ENCODE measurements around the gene GFI1B. TPM values are rescaled to one million over a fixed set of nuclear protein-coding genes. Genes with fewer than 3 reads are reported as not detected.

Gene GFI1B
- total RNA-seq, 4 donors from 2014 or later: 0.13 to 0.38 TPM; not detected in 2

DNA sequence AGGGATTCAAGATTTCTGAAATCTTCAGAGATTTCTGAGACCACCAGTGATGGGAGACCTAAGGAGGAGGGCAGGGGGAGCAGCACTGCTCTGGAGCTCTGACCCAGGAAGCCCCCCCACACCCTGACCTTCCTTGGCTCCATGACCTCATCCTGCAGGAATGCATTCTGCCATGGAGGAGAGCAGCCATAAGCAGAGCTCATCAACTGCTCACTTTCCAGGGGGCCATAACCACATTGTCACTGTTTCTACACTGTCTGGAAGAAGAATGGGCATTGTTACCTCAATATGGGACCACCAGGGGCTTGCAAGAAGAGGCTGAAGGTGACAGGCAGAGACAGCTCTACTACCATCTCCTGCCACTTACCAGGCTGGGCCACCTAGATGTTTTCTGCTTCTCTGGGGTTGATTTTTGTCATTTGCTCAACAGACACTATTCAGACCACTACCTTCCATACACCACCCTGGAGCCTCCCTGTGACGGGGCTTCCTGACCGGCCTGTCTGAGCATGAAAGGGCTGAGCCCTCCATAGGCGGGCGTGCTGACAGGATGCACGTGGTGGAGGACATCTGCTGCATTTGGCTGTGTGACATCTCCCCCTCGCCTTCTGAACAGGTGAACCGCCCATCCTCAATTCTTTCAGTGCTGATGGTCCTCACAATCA is 31.7 kb upstream of the GFI1B start:
- intact Hi-C loops (cut with DNase I; ENCODE audit: low total_unique reads): no loop called here
- no peak for DNase-seq (ENCODE audit: low spot score in 2 of 2)
- H3K4me3 ChIP-seq (ENCODE audit: low read depth, poor library complexity, severe bottlenecking): no peak overlapping the region
- TF ChIP-seq, protein P1, sequence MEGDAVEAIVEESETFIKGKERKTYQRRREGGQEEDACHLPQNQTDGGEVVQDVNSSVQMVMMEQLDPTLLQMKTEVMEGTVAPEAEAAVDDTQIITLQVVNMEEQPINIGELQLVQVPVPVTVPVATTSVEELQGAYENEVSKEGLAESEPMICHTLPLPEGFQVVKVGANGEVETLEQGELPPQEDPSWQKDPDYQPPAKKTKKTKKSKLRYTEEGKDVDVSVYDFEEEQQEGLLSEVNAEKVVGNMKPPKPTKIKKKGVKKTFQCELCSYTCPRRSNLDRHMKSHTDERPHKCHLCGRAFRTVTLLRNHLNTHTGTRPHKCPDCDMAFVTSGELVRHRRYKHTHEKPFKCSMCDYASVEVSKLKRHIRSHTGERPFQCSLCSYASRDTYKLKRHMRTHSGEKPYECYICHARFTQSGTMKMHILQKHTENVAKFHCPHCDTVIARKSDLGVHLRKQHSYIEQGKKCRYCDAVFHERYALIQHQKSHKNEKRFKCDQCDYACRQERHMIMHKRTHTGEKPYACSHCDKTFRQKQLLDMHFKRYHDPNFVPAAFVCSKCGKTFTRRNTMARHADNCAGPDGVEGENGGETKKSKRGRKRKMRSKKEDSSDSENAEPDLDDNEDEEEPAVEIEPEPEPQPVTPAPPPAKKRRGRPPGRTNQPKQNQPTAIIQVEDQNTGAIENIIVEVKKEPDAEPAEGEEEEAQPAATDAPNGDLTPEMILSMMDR (IDR thresholded peaks at IDR 0.05): no peak
- no peak for TF ChIP-seq POLR2A (IDR thresholded peaks at IDR 0.05)
- whole genome bisulfite sequencing, 2 donors: 79 to 82% methylated on average over 7 of the region's 7 CpGs

DNA sequence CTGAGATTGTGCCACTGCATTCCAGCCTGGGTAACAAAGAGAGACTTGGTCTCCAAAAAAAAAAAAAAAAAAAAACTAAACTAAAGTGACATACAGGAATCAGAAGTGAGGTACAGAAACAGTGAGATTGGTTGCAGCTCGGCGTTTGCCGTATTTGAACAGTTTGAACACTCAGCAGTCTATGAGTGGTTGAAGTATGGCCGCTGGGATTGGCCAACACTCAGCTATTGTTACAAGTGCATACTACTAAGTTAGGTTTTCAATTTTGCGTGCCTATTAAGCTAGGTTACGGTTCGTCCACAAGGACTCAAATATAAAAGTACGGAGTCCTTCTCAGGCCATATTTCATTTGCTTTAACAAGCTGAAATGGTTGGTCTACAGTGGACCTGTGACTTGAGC is 30.7 kb upstream of the GFI1B start:
- TF ChIP-seq, protein P1 (IDR thresholded peaks at IDR 0.05): no peak
- TF ChIP-seq POLR2A (IDR thresholded peaks at IDR 0.05): no peak
- intact Hi-C loops (cut with DNase I; ENCODE audit: low total_unique reads): no loop called here
- DNase-seq (ENCODE audit: low spot score in 2 of 2): no peak
- WGBS, 2 donors: 92 to 93% methylated on average over 8 of the region's 8 CpGs
- H3K4me3 ChIP-seq (ENCODE audit: low read depth, poor library complexity, severe bottlenecking): no peak overlapping the region

DNA sequence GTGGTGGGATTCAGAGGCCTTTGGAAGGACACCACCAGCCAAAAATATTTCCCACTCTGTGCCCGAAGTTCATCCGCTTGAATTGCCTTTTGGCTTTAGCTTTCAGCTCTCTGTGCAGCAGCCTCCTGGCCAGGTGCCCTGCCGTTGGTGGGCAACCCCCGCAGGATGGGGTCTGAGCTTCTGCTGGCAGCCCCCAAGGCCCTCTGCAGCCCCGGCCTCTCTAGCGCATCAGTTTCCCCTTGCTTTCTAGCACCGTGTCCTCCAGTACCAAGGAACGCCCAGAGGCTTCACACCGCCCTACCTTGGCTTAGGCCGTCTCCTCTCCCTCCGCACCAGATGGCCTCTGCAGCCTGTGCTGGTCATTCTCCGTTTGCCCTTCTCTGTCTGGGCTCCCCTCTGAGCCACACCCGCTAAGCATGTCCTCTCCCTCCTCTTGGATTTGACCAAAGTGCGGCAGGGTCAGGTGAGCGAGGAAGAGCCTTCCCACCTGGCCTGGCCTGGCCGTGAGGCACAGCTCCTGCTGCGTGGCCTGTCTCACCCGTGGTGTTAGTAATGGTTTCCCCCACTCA is 29.9 kb upstream of the GFI1B start:
- WGBS, 2 donors: 81 to 87% methylated on average over 18 of the region's 18 CpGs
- no peak overlapping the region for H3K4me3 ChIP-seq (ENCODE audit: low read depth, poor library complexity, severe bottlenecking)
- TF ChIP-seq, protein P1 (IDR thresholded peaks at IDR 0.05): no peak
- no peak for TF ChIP-seq POLR2A (IDR thresholded peaks at IDR 0.05)
- DNase-seq (ENCODE audit: low spot score in 2 of 2): no peak
- intact Hi-C loops (cut with DNase I; ENCODE audit: low total_unique reads): no loop called here

DNA sequence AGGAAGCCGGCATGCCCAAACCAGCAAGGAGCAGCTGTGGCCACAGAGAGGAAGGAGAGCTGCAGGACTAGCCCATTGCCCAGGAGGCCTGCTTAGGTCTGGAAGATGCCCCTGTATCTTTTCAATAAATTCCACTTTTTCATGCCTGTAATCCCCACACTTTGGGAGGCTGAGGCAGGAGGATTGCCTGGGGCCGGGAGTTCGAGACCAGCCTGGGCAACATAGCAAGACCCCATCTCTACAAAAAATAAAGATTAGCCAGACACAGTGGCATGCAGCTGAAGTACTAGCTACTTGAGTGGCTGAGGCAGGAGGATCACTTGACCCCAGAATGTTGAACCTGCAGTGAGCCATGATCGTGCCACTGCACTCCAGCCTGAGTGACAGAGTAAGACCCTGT is 28.8 kb upstream of the GFI1B start:
- intact Hi-C loops (cut with DNase I; ENCODE audit: low total_unique reads): no loop called here
- WGBS, 2 donors: 87 to 91% methylated on average over 4 of the region's 4 CpGs
- H3K4me3 ChIP-seq (ENCODE audit: low read depth, poor library complexity, severe bottlenecking): no peak overlapping the region
- DNase-seq (ENCODE audit: low spot score in 2 of 2): peak in 1 of 2 donors; percentile 23
- TF ChIP-seq, protein P1 (IDR thresholded peaks at IDR 0.05): no peak
- TF ChIP-seq POLR2A (IDR thresholded peaks at IDR 0.05): no peak

DNA sequence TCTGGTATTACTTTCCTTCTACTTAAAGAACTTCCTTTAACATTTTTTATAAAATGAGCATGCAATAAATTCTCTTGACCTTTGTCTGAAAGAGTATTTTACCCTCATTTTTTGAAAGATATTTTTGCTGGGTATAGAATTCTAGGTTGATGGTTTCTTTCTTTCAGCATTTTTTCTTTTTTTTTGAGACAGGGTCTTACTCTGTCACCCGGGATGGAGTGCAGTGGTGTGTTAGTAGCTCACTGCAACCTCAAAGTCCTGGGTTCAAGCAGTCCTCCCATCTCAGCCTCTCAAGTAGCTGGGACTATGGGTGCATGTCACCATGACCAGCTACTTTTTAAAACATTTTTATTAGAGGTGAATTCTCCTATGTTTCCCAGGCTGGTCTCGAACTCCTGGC is 23.4 kb upstream of the GFI1B start:
- no peak overlapping the region for H3K4me3 ChIP-seq (ENCODE audit: low read depth, poor library complexity, severe bottlenecking)
- DNase-seq (ENCODE audit: low spot score in 2 of 2): no peak
- intact Hi-C loops (cut with DNase I; ENCODE audit: low total_unique reads): no loop called here
- TF ChIP-seq, protein P1 (IDR thresholded peaks at IDR 0.05): no peak
- TF ChIP-seq POLR2A (IDR thresholded peaks at IDR 0.05): no peak
- 83% methylated on average over 2 of the region's 2 CpGs for WGBS, 2 donors

DNA sequence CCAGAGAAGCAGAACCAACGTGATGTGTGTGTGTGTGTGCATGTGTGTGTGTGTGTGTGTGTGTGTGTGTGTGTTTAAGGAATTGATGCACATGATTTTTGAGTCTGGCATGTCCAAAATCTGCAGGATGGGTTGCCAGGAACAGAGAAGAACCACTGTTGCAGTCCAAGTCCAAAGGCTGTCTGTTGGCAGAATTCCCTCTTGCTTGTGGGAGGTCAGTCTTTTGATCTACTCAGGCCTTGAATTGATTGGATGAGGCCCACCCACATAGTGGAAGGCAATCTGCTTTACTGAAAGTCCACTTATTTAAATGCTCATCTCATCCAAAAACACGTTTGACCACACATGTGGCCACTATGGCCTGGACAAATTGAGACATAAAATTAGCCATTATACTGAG is 22.7 kb upstream of the GFI1B start:
- H3K4me3 ChIP-seq (ENCODE audit: low read depth, poor library complexity, severe bottlenecking): no peak overlapping the region
- intact Hi-C loops (cut with DNase I; ENCODE audit: low total_unique reads): no loop called here
- DNase-seq (ENCODE audit: low spot score in 2 of 2): no peak
- 54 to 59% methylated on average over 2 of the region's 2 CpGs for WGBS, 2 donors
- no peak for TF ChIP-seq POLR2A (IDR thresholded peaks at IDR 0.05)
- TF ChIP-seq, protein P1 (IDR thresholded peaks at IDR 0.05): no peak

Measured in lower leg skin (tissue), 4 donors.